ENCODE results near the gene MRPL23. TPM values are rescaled to one million over a fixed set of nuclear protein-coding genes. Genes with fewer than 3 reads are reported as not detected.

Gene MRPL23
- total and polyA plus RNA-seq, 3 donors from 2014 or later, result 50.0 to 109 (median 92.1) TPM

- no peaks in the 10 kb centered on the region for H3K27me3 ChIP-seq
- 86 to 88% methylated on average over 14 to 30 of the region's 34 CpGs for WGBS, 2 donors
- no peak overlapping the region for H3K4me3 ChIP-seq
- DNase-seq, result no peak
- TF ChIP-seq CTCF (IDR thresholded peaks at IDR 0.05) (peak; percentile 25 to 59 (median 50)), POLR2A (IDR thresholded peaks at IDR 0.05) (no peak)
- peaks cover 24% of the 10 kb centered on the region for H3K4me1 ChIP-seq
- H3K9me3 ChIP-seq, result no peaks in the 10 kb centered on the region
- H3K36me3 ChIP-seq (ENCODE audit: low read depth, missing control alignments), result no peaks in the 10 kb centered on the region
- intact Hi-C loops (cut with DNase I; ENCODE audit: low total_unique reads), result no loop called here
- H3K27ac ChIP-seq, result no peak overlapping the region
These were observed 29.4 kb upstream of the MRPL23 start for GRCh38 chr11:1917523-1918435.

DNA sequence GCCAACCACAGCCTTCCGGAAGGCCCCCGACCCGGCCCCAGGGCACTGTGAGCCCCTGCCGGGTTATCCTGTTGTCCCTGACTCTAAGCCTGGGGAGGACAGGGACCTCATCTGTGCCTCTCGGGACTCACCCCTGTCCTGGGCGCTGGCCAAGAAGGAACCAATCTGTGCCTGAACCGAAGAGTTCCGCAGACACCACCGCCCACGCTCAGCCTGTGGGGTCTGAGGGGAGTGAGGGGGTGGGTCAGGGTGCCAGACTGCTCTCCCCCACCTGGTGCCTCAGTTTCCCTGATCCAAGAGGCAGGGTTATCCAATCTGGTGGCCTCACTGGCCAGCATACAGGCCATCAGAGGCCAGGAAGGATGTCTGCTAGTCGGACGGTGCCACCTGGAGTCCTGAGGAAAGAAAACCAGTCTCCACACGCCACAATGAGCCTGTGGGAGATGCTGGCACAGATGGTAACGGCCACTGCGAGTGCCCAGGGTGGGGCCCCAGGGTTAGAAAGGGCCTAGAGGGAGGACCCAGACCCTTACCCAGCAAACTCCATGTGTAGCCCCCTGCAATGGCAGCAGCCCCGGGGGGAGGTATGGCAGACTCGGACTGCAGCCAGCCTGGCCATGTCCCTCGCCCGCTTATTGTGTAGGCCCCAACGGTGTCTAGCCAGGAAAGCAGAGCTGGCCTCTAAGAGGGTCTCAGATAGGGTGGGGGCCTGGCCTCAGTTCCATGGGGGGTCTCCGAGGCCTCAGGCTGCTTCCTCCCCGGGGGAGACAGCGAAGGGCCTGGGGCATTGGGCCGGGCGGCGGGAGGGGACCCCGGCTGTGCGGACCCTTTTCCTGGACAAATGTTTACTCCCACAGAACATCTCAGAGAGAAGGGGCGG, 28.5 kb upstream of the MRPL23 start:
- Histone ChIP-seq H3K4me3 (no peak overlapping the region), H3K9me3 (no peaks in the 10 kb centered on the region), H3K27me3 (no peaks in the 10 kb centered on the region), H3K27ac (no peak overlapping the region), H3K36me3 (ENCODE audit: low read depth, missing control alignments) (no peaks in the 10 kb centered on the region), H3K4me1 (peaks cover 25% of the 10 kb centered on the region)
- TF ChIP-seq CTCF (IDR thresholded peaks at IDR 0.05), result no peak
- TF ChIP-seq POLR2A (IDR thresholded peaks at IDR 0.05), result no peak
- intact Hi-C loops (cut with DNase I; ENCODE audit: low total_unique reads), result no loop called here
- no peak for DNase-seq
- 72 to 89% methylated on average over 6 to 29 of the region's 29 CpGs for WGBS, 2 donors

GRCh38 chr11:1919391-1920127, 27.6 kb upstream of the MRPL23 start, which contains the start of gene TNNT3:
TSS of gene TNNT3 (plus strand) at chr11:1919703. CDS start at chr11:1922875, 3,172 bp downstream.
- 80 to 87% methylated on average over 6 to 31 of the region's 31 CpGs for WGBS, 2 donors
- H3K27ac ChIP-seq, result no peak within 1 kb of the TSS
- TF ChIP-seq CTCF (IDR thresholded peaks at IDR 0.05) (no peak), POLR2A (IDR thresholded peaks at IDR 0.05) (no peak)
- DNase-seq, result no peak
- peaks cover 25% of the 10 kb centered on the region for H3K4me1 ChIP-seq
- no peaks in the 10 kb centered on the region for H3K36me3 ChIP-seq (ENCODE audit: low read depth, missing control alignments)
- no peak within 1 kb of the TSS for H3K4me3 ChIP-seq
- no peaks in the 10 kb centered on the region for H3K27me3 ChIP-seq
- intact Hi-C loops (cut with DNase I; ENCODE audit: low total_unique reads), result no loop called here
- H3K9me3 ChIP-seq, result no peaks in the 10 kb centered on the region

DNA sequence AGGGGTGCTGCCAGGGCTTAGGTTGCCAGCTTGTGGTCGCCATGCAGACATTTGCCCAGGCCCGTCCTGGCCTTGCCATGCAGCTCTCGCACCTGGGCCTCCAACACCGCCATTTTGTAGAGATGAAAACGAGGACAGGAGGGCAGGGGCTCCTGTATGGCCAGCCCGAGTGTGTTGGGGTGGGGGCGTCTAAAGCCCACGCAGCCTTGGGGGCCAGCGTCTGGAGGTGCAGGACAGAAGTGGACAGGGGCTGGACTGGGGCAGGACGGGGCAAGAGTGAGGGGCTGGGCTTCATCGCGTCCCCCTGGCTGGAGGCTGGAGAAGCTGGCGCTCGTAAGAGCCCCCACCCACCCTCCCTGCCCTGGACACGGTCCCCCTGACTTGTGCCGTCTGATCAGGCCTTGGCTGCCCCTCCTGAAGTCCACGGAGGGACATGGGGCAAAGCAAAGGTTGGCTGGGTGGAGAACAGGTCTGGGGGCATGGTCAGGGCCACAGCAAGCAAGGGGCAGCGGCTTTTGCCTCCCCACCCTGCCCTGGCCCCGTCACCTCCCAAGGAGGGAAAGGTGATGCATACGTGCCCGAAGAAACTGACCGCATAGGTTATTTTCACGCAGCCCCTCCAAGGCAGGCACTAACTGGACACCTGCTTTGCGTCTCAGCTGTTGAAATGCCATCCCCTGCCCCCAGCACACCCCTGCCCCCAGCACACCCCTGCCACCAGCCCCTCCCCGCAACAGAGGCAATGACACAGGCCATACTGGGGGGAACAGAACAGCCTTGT, 26.8 kb upstream of the MRPL23 start:
- no peaks in the 10 kb centered on the region for H3K36me3 ChIP-seq (ENCODE audit: low read depth, missing control alignments)
- peak overlapping the region in 1 of 2 donors; percentile 87 for H3K27ac ChIP-seq
- no peaks in the 10 kb centered on the region for H3K27me3 ChIP-seq
- no peaks in the 10 kb centered on the region for H3K9me3 ChIP-seq
- no peak overlapping the region for H3K4me3 ChIP-seq
- peaks cover 25% of the 10 kb centered on the region for H3K4me1 ChIP-seq
- WGBS, 2 donors, result 90 to 92% methylated on average over 16 to 25 of the region's 25 CpGs
- DNase-seq, result no peak
- intact Hi-C loops (cut with DNase I; ENCODE audit: low total_unique reads), result no loop called here
- TF ChIP-seq POLR2A (IDR thresholded peaks at IDR 0.05), result no peak
- TF ChIP-seq CTCF (IDR thresholded peaks at IDR 0.05), result no peak

Measured in testis (tissue), 3 donors.